HepG2 (cell line): Measurements from ENCODE around the gene NNMT.

Experiments
- CREM ChIP-seq, 2 experiments: sonication (generic) in 1 of 2; formaldehyde crosslinking in 1 of 2; IDR thresholded peaks; 2 replicates each; pipeline versions ENCODE4 v1.4.0 to v1.6.1; 2016 to 2020; ENCODE audit warnings: antibody characterized with exemption in 1 of 2, mild to moderate bottlenecking in 1 of 2, missing genetic modification reagents in 1 of 2
- HINFP ChIP-seq: sonication (generic); formaldehyde crosslinking; IDR thresholded peaks from 2 replicates; pipeline ENCODE4 v1.4.0; 2020; ENCODE audit warnings: low read depth, mild to moderate bottlenecking, missing genetic modification reagents
- HNF1A ChIP-seq, 2 experiments: sonication (generic) in 1 of 2; formaldehyde crosslinking in 1 of 2; IDR thresholded peaks; 2 replicates each; pipeline versions ENCODE4 v1.4.0 to v1.6.1; 2016 to 2020; ENCODE audit warnings: borderline replicate concordance in 1 of 2, low read depth in 1 of 2, mild to moderate bottlenecking in 1 of 2, missing genetic modification reagents in 1 of 2
- HNF1B ChIP-seq: sonication (generic); formaldehyde crosslinking; IDR thresholded peaks from 2 replicates; pipeline ENCODE4 v1.5.1; 2020; ENCODE audit warnings: mild to moderate bottlenecking, moderate library complexity, missing genetic modification reagents
- HNRNPUL1 ChIP-seq: fragments of 200-400 bp; formaldehyde crosslinking; IDR thresholded peaks from 2 replicates; pipeline ENCODE4 v1.6.1; 2017; ENCODE audit warnings: low read depth, mild to moderate bottlenecking, low read length, moderate library complexity
- KLF16 ChIP-seq, 2 experiments: sonication (generic) in 1 of 2; formaldehyde crosslinking in 1 of 2; IDR thresholded peaks; 2 replicates each; pipeline versions ENCODE4 v1.6.1 to v1.8.0; 2016 to 2023; ENCODE audit warnings: missing genetic modification reagents in 2 of 2, missing compliant biosample characterization in 1 of 2
- PAF1 ChIP-seq: IDR thresholded peaks from 2 replicates; pipeline ENCODE4 v1.6.1; 2016; ENCODE audit warnings: missing genetic modification reagents, missing compliant biosample characterization
- SOX13 ChIP-seq, 3 experiments: fragments of 450-650 bp in 1 of 3; sonication (generic) in 1 of 3; formaldehyde crosslinking in 1 of 3; IDR thresholded peaks in 2 of 3; conservative IDR thresholded peaks in 1 of 3; 2 replicates each; pipeline versions ENCODE4 v1.5.0 to v1.6.1; 2016 to 2020; ENCODE audit warnings: antibody characterized with exemption in 1 of 3, mild to moderate bottlenecking in 1 of 3, missing compliant biosample characterization in 1 of 3, missing genetic modification reagents in 1 of 3, moderate library complexity in 1 of 3
- SYNCRIP ChIP-seq: fragments of 200-400 bp; formaldehyde crosslinking; IDR thresholded peaks from 2 replicates; pipeline ENCODE4 v1.6.1; 2018; ENCODE audit warnings: mild to moderate bottlenecking, low read depth, low read length; ENCODE audit not compliant: insufficient read depth
- ZBTB20 ChIP-seq: sonication (generic); formaldehyde crosslinking; IDR thresholded peaks from 2 replicates; pipeline ENCODE4 v1.8.1; 2023; ENCODE audit warnings: missing genetic modification reagents, low read depth, mild to moderate bottlenecking, borderline replicate concordance
- ZNF646 ChIP-seq: sonication (generic); formaldehyde crosslinking; IDR thresholded peaks from 2 replicates; pipeline ENCODE4 v1.9.0; 2021; ENCODE audit warnings: mild to moderate bottlenecking, missing genetic modification reagents

- TF ChIP-seq SYNCRIP (no peak), HNF1B (CRISPR knock-in tag) (no peak), HINFP (CRISPR knock-in tag) (no peak), ZBTB20 (CRISPR knock-in tag) (no peak), PAF1 (CRISPR knock-in tag) (no peak), HNRNPUL1 (no peak), HNF1A (IDR thresholded peaks at IDR 0.05; ENCODE audit: low read depth) (no peak), HNF1A (CRISPR knock-in tag; IDR thresholded peaks at IDR 0.05; ENCODE audit: borderline replicate concordance) (no peak), SOX13 (IDR thresholded peaks at IDR 0.05) (no peak), SOX13 (CRISPR knock-in tag; conservative IDR thresholded peaks at IDR 0.05 in 1 of 2, IDR thresholded peaks at IDR 0.05 in 1 of 2) (no peak), KLF16 (CRISPR knock-in tag; IDR thresholded peaks at IDR 0.05) (no peak), CREM (IDR thresholded peaks at IDR 0.05) (no peak), CREM (CRISPR knock-in tag; IDR thresholded peaks at IDR 0.05) (no peak), ZNF646 (CRISPR knock-in tag) (no peak)
Observed at GRCh38 chr11:114362958-114363357, 66.8 kb downstream of the NNMT start.
